Peyer's patch (tissue), 4 donors: ENCODE data around the gene ZFR. TPM values are rescaled to one million over a fixed set of nuclear protein-coding genes. Genes with fewer than 3 reads are reported as not detected.
"Not testable (repeated sequence)": the region's sequence is repeated elsewhere in the genome, so short reads cannot be mapped to it uniquely, and the experiment has no call there.

Experiments
- DNase-seq, 3 donors: peaks; one replicate each; pipeline ENCODE4 v3.0.0-alpha.2; 2017 to 2019
- H3K27ac ChIP-seq, 4 donors: fragments of 200-600 bp; sonication (generic); one replicate each; pipeline ENCODE4 v1.5.1; 2016 to 2019
- H3K27me3 ChIP-seq, 2 donors: fragments of 200-600 bp; sonication (generic); one replicate each; pipeline ENCODE4 v1.5.1; 2019
- H3K36me3 ChIP-seq, 3 donors: fragments of 200-600 bp; sonication (generic); one replicate each; pipeline ENCODE4 v1.5.1; 2016 to 2019
- H3K4me1 ChIP-seq, 4 donors: fragments of 200-600 bp; sonication (generic); one replicate each; pipeline ENCODE4 v1.5.1; 2016 to 2019
- H3K4me3 ChIP-seq, 4 donors: fragments of 200-600 bp; sonication (generic); 1 replicate in 3 of 4; 2 replicates in 1 of 4; pipeline ENCODE4 v1.5.1; 2016 to 2019; ENCODE audit warnings: mild to moderate bottlenecking in 1 of 4
- H3K9me3 ChIP-seq, 4 donors: fragments of 200-600 bp; sonication (generic); one replicate each; pipeline ENCODE4 v1.5.1; 2016 to 2019; ENCODE audit warnings: mild to moderate bottlenecking in 1 of 4
- POLR2A ChIP-seq, 2 donors: fragments of 450-650 bp; IDR thresholded peaks; one replicate each; pipeline ENCODE4 v1.5.1; 2017; ENCODE audit warnings: antibody characterized with exemption in 2 of 2, mild to moderate bottlenecking in 2 of 2, moderate library complexity in 2 of 2
- total RNA-seq, 4 donors: library from RNA; depleted of rRNA; stranded (reverse); fragments of >200 nt; gene quantifications; one replicate each; pipeline ENCODE4 v1.1.0, GENCODE V29; 2016
- TF ChIP-seq, protein P1 (sequence below), 6 experiments: fragments of 450-650 bp in 4 of 6; fragments of 200-600 bp in 2 of 6; sonication (generic) in 1 of 6; IDR thresholded peaks; one replicate each; pipeline ENCODE4 v1.5.1; 2017 to 2019; ENCODE audit warnings: antibody characterized with exemption in 6 of 6, mild to moderate bottlenecking in 3 of 6, moderate library complexity in 1 of 6

Gene ZFR
- total RNA-seq, 4 donors from 2014 or later, result 33.5 to 66.8 (median 50.9) TPM

DNA sequence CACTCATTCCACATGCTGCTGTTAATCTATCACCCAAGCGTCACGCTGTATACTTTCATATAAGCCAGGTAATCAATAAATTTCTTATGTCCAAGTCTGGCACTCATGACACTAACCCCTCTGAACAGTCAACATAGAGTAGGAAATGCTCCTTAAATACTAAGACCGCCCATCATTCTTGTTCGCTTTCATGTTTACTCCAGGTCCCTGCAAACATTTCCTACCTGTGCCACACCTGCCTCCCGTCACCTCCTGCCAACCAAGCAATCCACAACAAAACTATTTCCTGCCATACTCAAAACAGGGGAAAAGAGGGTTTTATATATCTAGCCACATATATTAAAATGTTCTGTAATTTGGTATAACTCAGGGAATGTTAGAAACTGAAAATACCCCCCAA is 39.0 kb downstream of the ZFR start:
- no peak for DNase-seq
- H3K36me3 ChIP-seq, result peaks cover 0 to 97% (median 0%) of the 10 kb centered on the region in 3 donors
- TF ChIP-seq, protein P1, sequence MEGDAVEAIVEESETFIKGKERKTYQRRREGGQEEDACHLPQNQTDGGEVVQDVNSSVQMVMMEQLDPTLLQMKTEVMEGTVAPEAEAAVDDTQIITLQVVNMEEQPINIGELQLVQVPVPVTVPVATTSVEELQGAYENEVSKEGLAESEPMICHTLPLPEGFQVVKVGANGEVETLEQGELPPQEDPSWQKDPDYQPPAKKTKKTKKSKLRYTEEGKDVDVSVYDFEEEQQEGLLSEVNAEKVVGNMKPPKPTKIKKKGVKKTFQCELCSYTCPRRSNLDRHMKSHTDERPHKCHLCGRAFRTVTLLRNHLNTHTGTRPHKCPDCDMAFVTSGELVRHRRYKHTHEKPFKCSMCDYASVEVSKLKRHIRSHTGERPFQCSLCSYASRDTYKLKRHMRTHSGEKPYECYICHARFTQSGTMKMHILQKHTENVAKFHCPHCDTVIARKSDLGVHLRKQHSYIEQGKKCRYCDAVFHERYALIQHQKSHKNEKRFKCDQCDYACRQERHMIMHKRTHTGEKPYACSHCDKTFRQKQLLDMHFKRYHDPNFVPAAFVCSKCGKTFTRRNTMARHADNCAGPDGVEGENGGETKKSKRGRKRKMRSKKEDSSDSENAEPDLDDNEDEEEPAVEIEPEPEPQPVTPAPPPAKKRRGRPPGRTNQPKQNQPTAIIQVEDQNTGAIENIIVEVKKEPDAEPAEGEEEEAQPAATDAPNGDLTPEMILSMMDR (IDR thresholded peaks at IDR 0.05), result no peak
- no peak for TF ChIP-seq POLR2A (IDR thresholded peaks at IDR 0.05)

DNA sequence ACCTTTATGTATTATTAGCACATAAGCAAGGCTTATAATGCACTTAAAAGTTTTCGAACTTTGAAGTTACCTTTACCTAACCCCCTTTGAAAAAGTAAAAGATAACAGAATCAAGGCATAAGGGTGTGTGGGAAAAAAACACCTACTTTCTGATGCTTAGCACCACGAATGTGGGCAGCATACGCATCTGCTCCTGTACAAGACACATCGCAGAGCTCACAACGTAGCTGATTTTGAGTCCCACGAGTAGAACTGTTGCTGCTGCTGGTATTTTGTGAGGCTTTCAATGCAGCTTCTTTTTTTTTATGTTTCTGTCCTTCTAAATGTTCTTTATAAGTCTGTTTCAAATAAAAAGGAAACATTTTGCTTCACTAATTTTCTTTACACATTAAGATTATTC is 40.8 kb downstream of the ZFR start:
- Histone ChIP-seq H3K4me1 (no peaks in the 10 kb centered on the region), H3K27ac (no peak overlapping the region), H3K27me3 (no peaks in the 10 kb centered on the region), H3K9me3 (no peaks in the 10 kb centered on the region), H3K4me3 (no peak overlapping the region), H3K36me3 (peaks cover 0 to 97% (median 0%) of the 10 kb centered on the region in 3 donors)
- no peak for DNase-seq
- TF ChIP-seq, protein P1 (IDR thresholded peaks at IDR 0.05), result no peak
- TF ChIP-seq POLR2A (IDR thresholded peaks at IDR 0.05), result no peak

More for the DNA sequence above, 39.0 kb downstream of the ZFR start:
- no peaks in the 10 kb centered on the region for H3K9me3 ChIP-seq
- no peaks in the 10 kb centered on the region for H3K4me1 ChIP-seq
- no peak overlapping the region for H3K27ac ChIP-seq
- no peaks in the 10 kb centered on the region for H3K27me3 ChIP-seq
- no peak overlapping the region for H3K4me3 ChIP-seq

DNA sequence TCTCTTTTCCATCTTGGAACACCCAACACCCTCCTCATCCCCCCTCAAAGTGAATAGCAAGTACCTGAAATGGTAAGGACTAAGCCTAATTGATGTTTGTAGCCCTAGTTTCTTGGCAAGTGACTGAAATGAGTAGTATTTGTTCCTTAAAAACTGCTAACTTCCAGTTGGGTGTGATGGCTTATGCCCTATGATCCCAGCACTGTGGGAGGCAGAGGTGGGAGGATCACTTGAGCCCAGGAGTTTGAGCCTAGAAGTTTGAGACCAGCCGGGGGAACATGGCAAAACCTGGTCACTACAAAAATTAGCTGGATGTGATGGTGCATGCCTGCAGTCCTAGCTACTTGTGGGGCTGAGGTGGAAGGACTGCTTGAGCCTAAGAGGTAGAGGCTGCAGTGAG is 44.1 kb downstream of the ZFR start:
- no peaks in the 10 kb centered on the region for H3K27me3 ChIP-seq
- no peak for TF ChIP-seq POLR2A (IDR thresholded peaks at IDR 0.05)
- TF ChIP-seq, protein P1 (IDR thresholded peaks at IDR 0.05), result no peak
- H3K27ac ChIP-seq, result no peak overlapping the region
- H3K36me3 ChIP-seq, result peaks cover 0 to 100% (median 0%) of the 10 kb centered on the region in 3 donors
- H3K9me3 ChIP-seq, result no peaks in the 10 kb centered on the region
- H3K4me3 ChIP-seq, result no peak overlapping the region
- H3K4me1 ChIP-seq, result no peaks in the 10 kb centered on the region
- DNase-seq, result no peak

DNA sequence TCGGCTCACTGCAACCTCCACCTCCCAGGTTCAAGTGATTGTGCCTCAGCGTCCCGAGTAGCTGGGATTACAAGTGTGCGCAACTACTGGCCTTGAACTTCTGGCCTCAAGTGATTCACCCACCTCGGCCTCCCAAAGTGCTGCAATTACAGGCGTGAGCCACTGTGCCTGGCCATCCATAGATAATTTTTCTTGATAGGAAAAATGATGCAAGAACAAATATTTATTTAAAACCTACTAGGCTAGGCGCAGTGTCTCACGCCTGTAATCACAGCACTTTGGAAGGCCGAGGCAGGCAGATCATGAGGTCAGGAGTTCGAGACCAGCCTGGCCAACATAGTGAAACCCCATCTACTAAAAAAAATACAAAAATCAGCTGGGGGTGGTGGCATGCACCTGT is 45.8 kb downstream of the ZFR start:
- not testable (repeated sequence) for H3K4me3 ChIP-seq, H3K4me1 ChIP-seq, H3K9me3 ChIP-seq, H3K27ac ChIP-seq, DNase-seq, H3K27me3 ChIP-seq
- peaks cover 0 to 97% (median 5%) of the 10 kb centered on the region in 3 donors for H3K36me3 ChIP-seq

DNA sequence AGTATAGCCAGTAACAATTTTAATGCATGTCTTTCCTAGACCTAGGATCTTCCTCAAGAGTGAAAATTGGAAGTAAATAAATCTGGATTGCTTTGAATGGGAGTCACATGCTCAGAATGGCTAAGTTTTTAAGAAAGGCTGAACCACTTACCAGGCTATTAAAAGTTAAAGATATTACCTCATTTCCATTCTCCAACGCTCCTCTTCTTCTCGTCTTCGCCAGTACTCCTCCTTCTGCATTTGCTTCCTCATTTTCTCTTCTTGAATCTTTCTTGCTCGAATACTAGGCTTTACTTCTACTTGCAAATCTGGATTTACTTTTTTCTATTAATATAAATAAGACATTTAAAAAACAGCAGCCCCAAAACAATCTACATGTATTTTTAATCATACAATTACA is 49.6 kb downstream of the ZFR start:
- Histone ChIP-seq H3K4me1 (no peaks in the 10 kb centered on the region), H3K9me3 (no peaks in the 10 kb centered on the region), H3K4me3 (no peak overlapping the region), H3K27ac (no peak overlapping the region), H3K27me3 (no peaks in the 10 kb centered on the region), H3K36me3 (peaks cover 0 to 90% (median 5%) of the 10 kb centered on the region in 3 donors)
- TF ChIP-seq, protein P1 (IDR thresholded peaks at IDR 0.05), result no peak
- no peak for DNase-seq

DNA sequence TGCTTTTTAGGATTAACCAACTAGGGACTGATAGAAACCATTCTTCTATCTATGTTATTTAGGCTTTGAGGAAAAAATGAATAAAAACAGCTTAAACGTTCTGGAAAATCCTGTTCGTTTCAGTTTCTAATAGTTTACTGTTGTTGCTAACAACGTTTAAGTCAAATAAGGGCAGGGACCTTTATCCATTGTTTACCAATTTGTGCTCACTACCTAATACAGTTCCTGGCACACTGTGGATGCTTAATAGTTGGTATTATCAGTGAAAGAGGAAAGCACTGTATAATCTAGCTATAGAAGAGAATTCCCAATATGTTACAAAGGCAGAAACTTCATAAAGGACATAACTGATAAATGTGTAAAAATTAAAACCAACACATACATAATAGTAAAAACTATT is 52.5 kb downstream of the ZFR start:
- Histone ChIP-seq H3K27ac (no peak overlapping the region), H3K9me3 (no peaks in the 10 kb centered on the region), H3K4me3 (no peak overlapping the region), H3K36me3 (peaks cover 0 to 90% (median 5%) of the 10 kb centered on the region in 3 donors), H3K4me1 (no peaks in the 10 kb centered on the region), H3K27me3 (no peaks in the 10 kb centered on the region)
- DNase-seq, result no peak
- TF ChIP-seq POLR2A (IDR thresholded peaks at IDR 0.05), result no peak
- TF ChIP-seq, protein P1 (IDR thresholded peaks at IDR 0.05), result no peak
